HG03460 (cell line): ENCODE results near the gene PDK4.

ENCODE experiments used
- ATAC-seq: cut with Tn5 transposase; IDR thresholded peaks from one replicate; pipeline ENCODE4 v1.9.1; 2021; ENCODE audit not compliant: unreplicated experiment

The PDK4 gene

DNA sequence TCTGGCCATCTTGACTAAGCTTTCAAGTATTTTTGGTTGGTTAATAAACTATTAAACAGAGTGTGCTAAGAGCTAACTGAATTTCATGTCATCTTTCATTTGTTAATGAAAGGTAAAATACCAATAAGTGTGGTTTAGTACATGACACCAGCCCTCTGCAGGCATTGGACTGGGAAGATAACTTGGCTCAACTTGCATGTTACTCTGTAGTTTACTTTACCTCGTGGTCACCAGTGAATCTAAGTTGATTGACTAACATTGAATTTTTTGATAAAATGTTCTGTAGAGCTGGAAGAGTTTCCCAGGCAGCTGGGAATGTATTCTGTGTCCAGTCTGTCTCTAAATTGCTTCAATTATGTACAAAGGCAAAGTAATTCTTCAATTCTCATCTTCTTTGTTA, 60.7 kb downstream of the PDK4 start:
- ATAC-seq, result no peak

DNA sequence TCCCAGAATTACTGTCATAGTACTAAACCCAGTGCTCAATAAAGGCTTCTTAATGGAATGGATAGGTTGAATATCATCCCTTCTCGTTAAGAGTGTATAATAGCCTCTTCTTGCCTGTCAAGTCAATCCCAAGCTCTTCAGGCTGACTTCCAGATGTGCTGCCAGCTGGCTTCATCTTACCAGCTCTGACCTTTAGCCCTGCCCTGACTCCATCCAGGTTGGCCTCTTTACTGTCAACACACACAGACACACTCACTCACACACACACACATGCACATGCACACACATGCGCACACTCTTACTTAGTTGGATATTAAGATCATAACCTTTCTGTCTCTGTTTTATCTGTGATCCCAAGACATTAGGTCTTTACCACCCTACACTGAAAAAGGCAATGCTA, 61.5 kb downstream of the PDK4 start:
- ATAC-seq, result no peak
